HepG2 (cell line): ENCODE results near the gene ACOT4. TPM values are rescaled to one million over a fixed set of nuclear protein-coding genes. Genes with fewer than 3 reads are reported as not detected.
A peak's percentile ranks its signal among the peaks of the same experiment; 100 is the strongest.
"Not testable (repeated sequence)": the region's sequence is repeated elsewhere in the genome, so short reads cannot be mapped to it uniquely, and the experiment has no call there.

Source experiments
- ATAC-seq: fragments of 200-7000 bp; cut with Tn5 transposase; 3 replicates; pipeline ENCODE4 v1.9.1; 2020; ENCODE audit warnings: mild to moderate bottlenecking, moderate library complexity
- BruUV-seq: library from RNA; stranded (reverse); fragments of 400-500 nt; replicated peaks from 2 replicates; lab custom pipeline; 2021; lab: Mats Ljungman, UMichigan
- CTCF ChIA-PET: fragments of 300-600 bp; formaldehyde crosslinking; extraction: SDS; loops from one replicate; lab custom pipeline; 2021; ENCODE audit warnings: low total read pairs, inconsistent platforms, low intra/inter-chr PET ratio; lab: Yijun Ruan, JAX
- POLR2A ChIA-PET: fragments of 350-600 bp; sonication (Branson Sonifier 250); formaldehyde crosslinking; loops from one replicate; lab custom pipeline; 2020; ENCODE audit warnings: antibody characterized with exemption, inconsistent platforms; lab: Yijun Ruan, JAX
- DNase-seq: peaks from one replicate; pipeline ENCODE4 v3.0.0-alpha.2; 2015; ENCODE audit warnings: low spot score
- FAIRE-seq: peaks from 3 replicates; lab custom pipeline; 2011; peaks lifted over from hg19 to GRCh38; lab: Jason Lieb, UNC
- H2AFZ ChIP-seq: one replicate; pipeline ENCODE4 v1.6.1; 2011; ENCODE audit warnings: low read length, inconsistent platforms
- H3K27ac ChIP-seq: fragments of 300-600 bp; 3 replicates; pipeline ENCODE4 v1.8.0; 2011; ENCODE audit warnings: mixed run types, mild to moderate bottlenecking, mixed read lengths, low read length, inconsistent platforms; ENCODE audit not compliant: insufficient read depth; ENCODE audit errors: extremely low read length
- H3K27me3 ChIP-seq, 2 experiments: fragments of 200-600 bp in 1 of 2; 2 replicates in 1 of 2; 3 replicates in 1 of 2; pipeline versions ENCODE4 v1.6.0 to v1.8.0; 2011; ENCODE audit warnings: low read length in 2 of 2, mild to moderate bottlenecking in 2 of 2, moderate library complexity in 2 of 2, inconsistent platforms in 1 of 2; ENCODE audit not compliant: insufficient read depth in 2 of 2, control insufficient read depth in 1 of 2
- H3K36me3 ChIP-seq, 2 experiments: fragments of 200-600 bp in 1 of 2; replicated peaks in 1 of 2; 2 replicates in 1 of 2; 3 replicates in 1 of 2; pipeline versions ENCODE4 v1.5.1 to v1.8.0; 2011; ENCODE audit warnings: low read length in 2 of 2, inconsistent platforms in 1 of 2; ENCODE audit not compliant: insufficient read depth in 2 of 2, control insufficient read depth in 1 of 2
- H3K4me1 ChIP-seq: 2 replicates; pipeline ENCODE4 v1.5.1; 2012; ENCODE audit warnings: low read length, inconsistent platforms; ENCODE audit not compliant: insufficient read depth
- H3K4me2 ChIP-seq: 2 replicates; pipeline ENCODE4 v1.6.0; 2011; ENCODE audit warnings: low read depth, low read length, inconsistent platforms
- H3K4me3 ChIP-seq, 3 experiments: fragments of 200-600 bp in 1 of 3; sonication (generic), shearing (Covaris generic) in 1 of 3; replicated peaks in 1 of 3; 2 replicates each; pipeline ENCODE4 v1.5.1; 2011 to 2016; ENCODE audit warnings: low read length in 3 of 3, inconsistent platforms in 2 of 3, low read depth in 2 of 3, mild to moderate bottlenecking in 2 of 3, control low read depth in 1 of 3, mixed read lengths in 1 of 3; ENCODE audit not compliant: insufficient read depth in 1 of 3
- H3K79me2 ChIP-seq: one replicate; pipeline ENCODE4 v1.6.1; 2011; ENCODE audit warnings: low read length, inconsistent platforms; ENCODE audit not compliant: insufficient read depth
- H3K9ac ChIP-seq: 2 replicates; pipeline ENCODE4 v1.6.0; 2011; ENCODE audit warnings: mild to moderate bottlenecking, low read depth, low read length, inconsistent platforms; ENCODE audit not compliant: insufficient read depth
- H3K9me3 ChIP-seq: 2 replicates; pipeline ENCODE4 v1.5.1; 2012; ENCODE audit warnings: mild to moderate bottlenecking, low read length
- H4K20me1 ChIP-seq: 2 replicates; pipeline ENCODE4 v1.6.0; 2011; ENCODE audit warnings: inconsistent platforms, mild to moderate bottlenecking, low read length, moderate library complexity; ENCODE audit not compliant: insufficient read depth
- ADNP ChIP-seq: sonication (generic); formaldehyde crosslinking; IDR thresholded peaks from 2 replicates; pipeline ENCODE4 v1.4.0; 2020; ENCODE audit warnings: missing genetic modification reagents
- HNF4A ChIP-seq: sonication (generic); formaldehyde crosslinking; IDR thresholded peaks from 2 replicates; pipeline ENCODE4 v1.4.0; 2020; ENCODE audit warnings: missing genetic modification reagents
- RXRA ChIP-seq: sonication (generic); formaldehyde crosslinking; IDR thresholded peaks from 2 replicates; pipeline ENCODE4 v1.5.1; 2020; ENCODE audit warnings: missing genetic modification reagents
- SALL1 ChIP-seq: sonication (generic); formaldehyde crosslinking; IDR thresholded peaks from 2 replicates; pipeline ENCODE4 v1.8.0; 2022; ENCODE audit warnings: mild to moderate bottlenecking, missing genetic modification reagents
- ZMYM2 ChIP-seq: sonication (generic); formaldehyde crosslinking; IDR thresholded peaks from 2 replicates; pipeline ENCODE4 v1.8.0; 2022; ENCODE audit warnings: mild to moderate bottlenecking, missing genetic modification reagents
- ZMYM3 ChIP-seq: sonication (generic); formaldehyde crosslinking; IDR thresholded peaks from 2 replicates; pipeline ENCODE4 v1.5.1; 2020; ENCODE audit warnings: mild to moderate bottlenecking, missing genetic modification reagents
- ZNF121 ChIP-seq: sonication (generic); formaldehyde crosslinking; IDR thresholded peaks from 2 replicates; pipeline ENCODE4 v1.5.0; 2020; ENCODE audit warnings: mild to moderate bottlenecking, missing genetic modification reagents
- ZNF362 ChIP-seq: sonication (generic); formaldehyde crosslinking; IDR thresholded peaks from 2 replicates; pipeline ENCODE4 v1.4.0; 2020; ENCODE audit warnings: missing genetic modification reagents, mild to moderate bottlenecking, borderline replicate concordance
- WGBS: methylation state at CpG from one replicate; pipeline ENCODE4 v1.1.6; 2017; ENCODE audit warnings: low lambda C conversion rate; 5-methylcytosine and 5-hydroxymethylcytosine counted together
- in situ Hi-C: cut with HindIII; loops from 2 replicates; pipeline ENCODE4 v1.10.0; 2017; ENCODE audit warnings: low pct_unique_long_range_greater_than_20kb; ENCODE audit not compliant: extremely low pct_ligation_motif_present
- intact Hi-C: fragments of 100-400 bp; cut with micrococcal nuclease; formaldehyde crosslinking; loops from one replicate; pipeline ENCODE4 v1.10.0; 2022; ENCODE audit not compliant: unreplicated experiment
- polyA plus RNA-seq, 8 experiments: library from polyadenylated mRNA; depleted of rRNA in 3 of 8; stranded (reverse) in 7 of 8; unstranded in 1 of 8; fragments of >200 nt; fragmentation: Illumina TruSeq in 4 of 8; extraction: Trizol in 4 of 8; gene quantifications; 2 replicates each; pipeline versions ENCODE4 v1.2.1 to v1.2.3, GENCODE V29; 2011 to 2016; ENCODE audit warnings: low read depth in 4 of 8, missing spikeins in 1 of 8, mixed read lengths in 1 of 8; ENCODE audit not compliant: insufficient read depth in 1 of 8
- total RNA-seq, 5 experiments: library from RNA; depleted of rRNA; stranded (reverse); fragments of >200 nt; fragmentation: Illumina TruSeq; extraction: Trizol; gene quantifications; 2 replicates each; pipeline ENCODE4 v1.2.3, GENCODE V29; 2016; ENCODE audit warnings: low read depth in 1 of 5
- TF ChIP-seq, protein P1 (sequence below): sonication (generic); formaldehyde crosslinking; IDR thresholded peaks from 2 replicates; pipeline ENCODE4 v1.5.1; 2020; ENCODE audit warnings: mild to moderate bottlenecking, missing genetic modification reagents, moderate library complexity

ACOT4 gene
- total and polyA plus RNA-seq, 2 of the 13 experiments (the other 11 are each of a cell fraction or from before 2014, with no cell fraction given) = 0.04 to 0.05 TPM

DNA sequence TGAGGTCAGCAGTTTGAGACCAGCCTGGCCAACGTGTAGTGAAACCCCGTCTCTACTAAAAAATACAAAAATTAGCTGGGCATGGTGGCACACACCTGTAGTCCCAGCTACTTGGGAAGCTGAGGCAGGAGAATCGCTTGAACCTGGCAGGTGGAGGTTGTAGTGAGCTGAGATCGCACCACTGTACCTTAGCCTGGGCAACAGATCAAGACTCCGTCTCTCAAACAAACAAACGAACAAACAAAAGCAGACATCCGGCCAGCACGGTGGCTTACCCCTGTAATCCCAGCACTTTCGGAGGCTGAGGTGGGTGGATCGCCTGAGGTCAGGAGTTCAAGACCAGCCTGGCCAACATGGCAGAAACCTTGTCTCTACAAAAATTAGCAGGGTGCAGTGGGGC is 44.7 kb downstream of the ACOT4 start:
- whole genome bisulfite sequencing = 25% methylated on average over 9 of the region's 10 CpGs
- 0 out of 2 replicates have a peak, but pooled peaks have one; percentile 53 for TF ChIP-seq ZMYM2 (CRISPR knock-in tag)
- peak; percentile 78 for TF ChIP-seq ZMYM3 (CRISPR knock-in tag)
- TF ChIP-seq HNF4A (CRISPR knock-in tag) = 0 out of 2 replicates have a peak, but pooled peaks have one; percentile 4
- 0 out of 2 replicates have a peak, but pooled peaks have one; percentile 15 for TF ChIP-seq SALL1 (CRISPR knock-in tag)
- 0 out of 2 replicates have a peak, but pooled peaks have one; percentile 31 for TF ChIP-seq ZNF362
- TF ChIP-seq ZNF121 (CRISPR knock-in tag) = peak; percentile 97
- TF ChIP-seq, protein P1, sequence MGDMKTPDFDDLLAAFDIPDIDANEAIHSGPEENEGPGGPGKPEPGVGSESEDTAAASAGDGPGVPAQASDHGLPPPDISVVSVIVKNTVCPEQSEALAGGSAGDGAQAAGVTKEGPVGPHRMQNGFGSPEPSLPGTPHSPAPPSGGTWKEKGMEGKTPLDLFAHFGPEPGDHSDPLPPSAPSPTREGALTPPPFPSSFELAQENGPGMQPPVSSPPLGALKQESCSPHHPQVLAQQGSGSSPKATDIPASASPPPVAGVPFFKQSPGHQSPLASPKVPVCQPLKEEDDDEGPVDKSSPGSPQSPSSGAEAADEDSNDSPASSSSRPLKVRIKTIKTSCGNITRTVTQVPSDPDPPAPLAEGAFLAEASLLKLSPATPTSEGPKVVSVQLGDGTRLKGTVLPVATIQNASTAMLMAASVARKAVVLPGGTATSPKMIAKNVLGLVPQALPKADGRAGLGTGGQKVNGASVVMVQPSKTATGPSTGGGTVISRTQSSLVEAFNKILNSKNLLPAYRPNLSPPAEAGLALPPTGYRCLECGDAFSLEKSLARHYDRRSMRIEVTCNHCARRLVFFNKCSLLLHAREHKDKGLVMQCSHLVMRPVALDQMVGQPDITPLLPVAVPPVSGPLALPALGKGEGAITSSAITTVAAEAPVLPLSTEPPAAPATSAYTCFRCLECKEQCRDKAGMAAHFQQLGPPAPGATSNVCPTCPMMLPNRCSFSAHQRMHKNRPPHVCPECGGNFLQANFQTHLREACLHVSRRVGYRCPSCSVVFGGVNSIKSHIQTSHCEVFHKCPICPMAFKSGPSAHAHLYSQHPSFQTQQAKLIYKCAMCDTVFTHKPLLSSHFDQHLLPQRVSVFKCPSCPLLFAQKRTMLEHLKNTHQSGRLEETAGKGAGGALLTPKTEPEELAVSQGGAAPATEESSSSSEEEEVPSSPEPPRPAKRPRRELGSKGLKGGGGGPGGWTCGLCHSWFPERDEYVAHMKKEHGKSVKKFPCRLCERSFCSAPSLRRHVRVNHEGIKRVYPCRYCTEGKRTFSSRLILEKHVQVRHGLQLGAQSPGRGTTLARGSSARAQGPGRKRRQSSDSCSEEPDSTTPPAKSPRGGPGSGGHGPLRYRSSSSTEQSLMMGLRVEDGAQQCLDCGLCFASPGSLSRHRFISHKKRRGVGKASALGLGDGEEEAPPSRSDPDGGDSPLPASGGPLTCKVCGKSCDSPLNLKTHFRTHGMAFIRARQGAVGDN (CRISPR knock-in tag) = 0 out of 2 replicates have a peak, but pooled peaks have one; percentile 12
- TF ChIP-seq ADNP (CRISPR knock-in tag) = 0 out of 2 replicates have a peak, but pooled peaks have one; percentile 36
- 0 out of 2 replicates have a peak, but pooled peaks have one; percentile 33 for TF ChIP-seq RXRA (CRISPR knock-in tag)
- in situ Hi-C loops = loop anchor here (10.0 kb wide), 1 partner anchor 62 kb away; no protein-coding TSS in a partner anchor

More for the DNA sequence above, 44.7 kb downstream of the ACOT4 start:
- intact Hi-C loops = loop anchor here (10.0 kb wide), 1 partner anchor 62 kb away; no protein-coding TSS in a partner anchor
- H3K79me2 ChIP-seq, H4K20me1 ChIP-seq, H3K9ac ChIP-seq, BruUV-seq, CTCF ChIA-PET, FAIRE-seq, H3K4me3 ChIP-seq, H3K27me3 ChIP-seq, H3K9me3 ChIP-seq, ATAC-seq, H2AFZ ChIP-seq, POLR2A ChIA-PET, H3K27ac ChIP-seq, DNase-seq, H3K36me3 ChIP-seq: not testable (repeated sequence)
- peak overlapping the region; percentile 36; the same call in 1 of the 2 replicates for H3K4me2 ChIP-seq
- peaks cover 36% of the 10 kb centered on the region for H3K4me1 ChIP-seq
